Endothelial cell (in vitro differentiated cells): ENCODE results near the gene IQCH. TPM values are rescaled to one million over a fixed set of nuclear protein-coding genes. Genes with fewer than 3 reads are reported as not detected.

ENCODE experiments used
- DNase-seq: peaks from one replicate; pipeline ENCODE4 v3.0.0; 2021; ENCODE audit warnings: low spot score
- H3K27ac Mint-ChIP-seq: one replicate; pipeline ENCODE4 v1.8.0; 2021; ENCODE audit warnings: mixed read lengths, inconsistent platforms; ENCODE audit not compliant: unreplicated experiment
- H3K27me3 Mint-ChIP-seq: one replicate; pipeline ENCODE4 v1.8.0; 2021; ENCODE audit warnings: mild to moderate bottlenecking, moderate library complexity, mixed read lengths, inconsistent platforms; ENCODE audit not compliant: unreplicated experiment
- H3K36me3 Mint-ChIP-seq: one replicate; pipeline ENCODE4 v1.8.0; 2021; ENCODE audit warnings: mild to moderate bottlenecking, low read depth, mixed read lengths, inconsistent platforms; ENCODE audit not compliant: unreplicated experiment
- H3K4me1 Mint-ChIP-seq: one replicate; pipeline ENCODE4 v1.8.0; 2021; ENCODE audit warnings: mild to moderate bottlenecking, mixed read lengths, inconsistent platforms; ENCODE audit not compliant: unreplicated experiment
- H3K4me3 Mint-ChIP-seq: one replicate; pipeline ENCODE4 v1.8.0; 2021; ENCODE audit warnings: mild to moderate bottlenecking, mixed read lengths, inconsistent platforms; ENCODE audit not compliant: unreplicated experiment
- H3K9me3 Mint-ChIP-seq: one replicate; pipeline ENCODE4 v1.8.0; 2021; ENCODE audit warnings: mixed read lengths, inconsistent platforms; ENCODE audit not compliant: unreplicated experiment
- CTCF ChIP-seq: fragments of 200-600 bp; sonication (generic); IDR thresholded peaks from one replicate; pipeline ENCODE4 v1.5.0; 2021; ENCODE audit warnings: antibody characterized with exemption; ENCODE audit not compliant: unreplicated experiment
- total RNA-seq: library from RNA; stranded (reverse); fragmentation: NEBNext Ultra II Directional; extraction: Animal tissue kit (Norgen Biotek cat#: 25700); gene quantifications from one replicate; pipeline ENCODE4 v1.2.1, GENCODE V29; 2021; ENCODE audit not compliant: unreplicated experiment

IQCH gene
- total RNA-seq, 1 donor from 2014 or later: 2.4 TPM

GRCh38 chr15:67396114-67396513 lies 141.5 kb downstream of the IQCH start:
- no peak for DNase-seq
- H3K4me3 Mint-ChIP-seq: no peak overlapping the region
- H3K27ac Mint-ChIP-seq: no peak overlapping the region
- no peaks in the 10 kb centered on the region for H3K36me3 Mint-ChIP-seq
- peaks cover 11% of the 10 kb centered on the region for H3K4me1 Mint-ChIP-seq
- TF ChIP-seq CTCF: no peak
- no peaks in the 10 kb centered on the region for H3K9me3 Mint-ChIP-seq
- peaks cover 1% of the 10 kb centered on the region for H3K27me3 Mint-ChIP-seq

GRCh38 chr15:67397139-67397538 lies 142.6 kb downstream of the IQCH start:
- no peak overlapping the region for H3K27ac Mint-ChIP-seq

GRCh38 chr15:67399925-67400324 lies 145.3 kb downstream of the IQCH start:
- H3K9me3 Mint-ChIP-seq: no peaks in the 10 kb centered on the region
- no peak for TF ChIP-seq CTCF
- peaks cover 15% of the 10 kb centered on the region for H3K4me1 Mint-ChIP-seq
- no peak overlapping the region for H3K27ac Mint-ChIP-seq
- H3K36me3 Mint-ChIP-seq: no peaks in the 10 kb centered on the region
- no peak for DNase-seq
- peaks cover 1% of the 10 kb centered on the region for H3K27me3 Mint-ChIP-seq
- no peak overlapping the region for H3K4me3 Mint-ChIP-seq

More at GRCh38 chr15:67397139-67397538, 142.6 kb downstream of the IQCH start:
- TF ChIP-seq CTCF: no peak
- H3K36me3 Mint-ChIP-seq: no peaks in the 10 kb centered on the region
- peaks cover 1% of the 10 kb centered on the region for H3K27me3 Mint-ChIP-seq
- no peak for DNase-seq
- H3K4me1 Mint-ChIP-seq: peaks cover 15% of the 10 kb centered on the region
- H3K4me3 Mint-ChIP-seq: no peak overlapping the region
- no peaks in the 10 kb centered on the region for H3K9me3 Mint-ChIP-seq

GRCh38 chr15:67400890-67401289 lies 146.3 kb downstream of the IQCH start:
- TF ChIP-seq CTCF: no peak
- Mint-ChIP-seq H3K4me3 (no peak overlapping the region), H3K9me3 (no peaks in the 10 kb centered on the region), H3K27ac (no peak overlapping the region), H3K27me3 (peaks cover 1% of the 10 kb centered on the region), H3K4me1 (peaks cover 15% of the 10 kb centered on the region), H3K36me3 (no peaks in the 10 kb centered on the region)
- DNase-seq: no peak

- no peak for DNase-seq
- Mint-ChIP-seq H3K9me3 (no peaks in the 10 kb centered on the region), H3K27me3 (no peaks in the 10 kb centered on the region), H3K27ac (no peak overlapping the region), H3K4me1 (peaks cover 10% of the 10 kb centered on the region), H3K4me3 (no peak overlapping the region), H3K36me3 (no peaks in the 10 kb centered on the region)
- no peak for TF ChIP-seq CTCF
Observed at GRCh38 chr15:67401336-67401735, 146.8 kb downstream of the IQCH start.
